IPS-NIHi7 (cell line): Measurements from ENCODE around the gene UTP25.
"Not testable (repeated sequence)": the region's sequence is repeated elsewhere in the genome, so short reads cannot be mapped to it uniquely, and the experiment has no call there.

ENCODE experiments used
- DNase-seq: peaks from one replicate; pipeline ENCODE4 v3.0.0; 2012; ENCODE audit warnings: mixed read lengths; ENCODE audit errors: extremely low spot score

Gene UTP25

GRCh38 chr1:209896346-209896745 is 68.6 kb downstream of the UTP25 start:
- no peak for DNase-seq

- not testable (repeated sequence) for DNase-seq
Measured at GRCh38 chr1:209898271-209898670, 70.5 kb downstream of the UTP25 start.

DNA sequence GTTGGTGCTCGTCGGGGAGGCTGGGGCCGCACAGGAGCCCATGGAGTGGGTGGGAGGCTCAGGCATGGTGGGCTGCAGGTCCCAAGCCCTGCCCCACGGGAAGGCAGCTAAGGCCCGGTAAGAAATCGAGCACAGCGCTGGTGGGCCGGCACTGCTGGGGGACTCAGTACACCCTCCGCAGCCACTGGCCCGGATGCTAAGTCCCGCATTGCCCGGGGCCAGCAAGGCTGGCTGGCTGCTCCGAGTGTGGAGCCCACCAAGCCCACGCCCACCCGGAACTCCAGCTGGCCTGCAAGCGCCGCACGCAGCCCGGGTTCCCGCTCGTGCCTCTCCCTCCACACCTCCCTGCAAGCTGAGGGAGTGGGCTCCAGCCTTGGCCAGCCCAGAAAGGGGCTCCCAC is 71.1 kb downstream of the UTP25 start:
- DNase-seq: not testable (repeated sequence)

DNA sequence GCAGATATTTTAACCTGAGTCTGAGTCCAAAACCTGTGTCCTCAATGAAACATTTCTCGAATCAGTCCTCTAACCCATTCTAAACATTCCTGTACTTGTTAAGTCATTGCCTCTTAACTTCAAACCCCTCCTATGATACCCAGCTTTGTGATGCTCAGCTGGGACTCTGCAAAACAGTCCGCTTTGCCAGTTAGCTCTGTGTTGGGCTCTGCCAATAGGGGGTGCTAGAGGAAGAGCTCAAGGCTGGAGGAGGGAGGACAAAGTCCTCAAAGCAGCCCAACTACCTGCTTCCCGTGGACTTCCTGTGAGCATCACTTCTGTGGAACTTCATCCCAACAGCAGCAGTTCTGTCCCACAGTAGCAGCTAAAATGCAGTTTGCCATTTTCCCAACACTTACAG is 72.2 kb downstream of the UTP25 start:
- peak; percentile 82 for DNase-seq

- no peak for DNase-seq
Measured at GRCh38 chr1:209900734-209901133, 73.0 kb downstream of the UTP25 start.

DNA sequence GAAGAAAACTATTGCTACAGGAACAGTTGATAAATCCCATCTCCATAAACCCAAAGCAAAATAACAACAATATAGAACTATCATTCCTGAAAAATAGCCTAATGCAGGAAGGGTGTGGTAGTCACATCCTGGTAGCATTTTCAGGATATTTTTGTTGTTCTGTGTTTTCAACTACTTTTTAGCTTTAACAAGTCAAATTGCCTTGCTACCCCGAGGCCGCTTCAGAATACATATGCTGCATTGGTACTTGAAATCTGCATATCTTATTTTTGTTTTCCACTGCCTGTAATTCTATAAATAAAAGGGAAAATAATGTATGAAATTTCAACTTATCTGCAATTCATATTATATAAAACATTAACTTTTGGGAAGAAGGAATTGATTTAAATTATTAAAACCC is 73.4 kb downstream of the UTP25 start:
- no peak for DNase-seq

- DNase-seq: not testable (repeated sequence)
Measured at GRCh38 chr1:209904774-209905173, 77.0 kb downstream of the UTP25 start.
